DOHH2 (cell line): ENCODE measurements around the gene CDK9.

ENCODE experiments used
- H3F3A ChIP-seq: fragments of 200-600 bp; sonication (generic), shearing (Covaris generic); 2 replicates; pipeline ENCODE4 v1.6.0; 2016; ENCODE audit warnings: antibody characterized with exemption, mild to moderate bottlenecking; ENCODE audit not compliant: control insufficient read depth, insufficient read depth
- H3K27ac ChIP-seq: fragments of 200-600 bp; sonication (generic); 2 replicates; pipeline ENCODE4 v1.5.1; 2014; ENCODE audit warnings: low read depth, mild to moderate bottlenecking, low read length, moderate library complexity
- H3K27me3 ChIP-seq: fragments of 200-600 bp; sonication (generic); 2 replicates; pipeline ENCODE4 v1.6.1; 2014; ENCODE audit warnings: mild to moderate bottlenecking, low read length, mixed read lengths; ENCODE audit not compliant: control insufficient read depth
- H3K36me3 ChIP-seq: fragments of 200-600 bp; sonication (generic); 2 replicates; pipeline ENCODE4 v1.6.1; 2014; ENCODE audit warnings: mild to moderate bottlenecking, low read length, moderate library complexity, mixed read lengths; ENCODE audit not compliant: control insufficient read depth
- H3K4me1 ChIP-seq: fragments of 200-600 bp; sonication (generic); 2 replicates; pipeline ENCODE4 v1.6.1; 2014; ENCODE audit warnings: mild to moderate bottlenecking, low read length, mixed read lengths; ENCODE audit not compliant: control insufficient read depth
- H3K4me2 ChIP-seq: fragments of 200-600 bp; sonication (generic); 2 replicates; pipeline ENCODE4 v1.6.0; 2014; ENCODE audit warnings: mild to moderate bottlenecking, low read length, moderate library complexity
- H3K4me3 ChIP-seq: fragments of 200-600 bp; sonication (generic); 2 replicates; pipeline ENCODE4 v1.5.1; 2014; ENCODE audit warnings: mild to moderate bottlenecking, low read length, mixed read lengths
- H3K79me2 ChIP-seq: fragments of 200-600 bp; sonication (generic); 2 replicates; pipeline ENCODE4 v1.6.1; 2014; ENCODE audit warnings: mild to moderate bottlenecking, low read length, mixed read lengths; ENCODE audit not compliant: control insufficient read depth
- H3K9me2 ChIP-seq: fragments of 200-600 bp; sonication (generic); replicated peaks from 2 replicates; pipeline ENCODE4 v1.6.1; 2014; ENCODE audit warnings: mild to moderate bottlenecking, low read length, mixed read lengths; ENCODE audit not compliant: control insufficient read depth
- H3K9me3 ChIP-seq: fragments of 200-600 bp; sonication (generic); 2 replicates; pipeline ENCODE4 v1.6.1; 2014; ENCODE audit warnings: antibody characterized with exemption, low read length, mixed read lengths; ENCODE audit not compliant: control insufficient read depth, insufficient read depth
- H4K20me1 ChIP-seq: fragments of 200-600 bp; sonication (generic); 2 replicates; pipeline ENCODE4 v1.6.0; 2014; ENCODE audit warnings: low read depth, mild to moderate bottlenecking, antibody characterized with exemption, low read length, moderate library complexity; ENCODE audit not compliant: control insufficient read depth, insufficient read depth
- EZH2phosphoT487 ChIP-seq: fragments of 200-600 bp; sonication (generic); IDR thresholded peaks from 2 replicates; pipeline ENCODE4 v1.6.1; 2017; ENCODE audit warnings: borderline replicate concordance, mild to moderate bottlenecking, antibody characterized with exemption, low read length, moderate library complexity, mixed read lengths
- TF ChIP-seq, protein P1 (sequence below): fragments of 200-600 bp; sonication (generic); IDR thresholded peaks from one replicate; pipeline ENCODE4 v1.5.1; 2014; ENCODE audit warnings: antibody characterized with exemption, mild to moderate bottlenecking, low read depth, low read length; ENCODE audit not compliant: poor library complexity, severe bottlenecking

The CDK9 gene

DNA sequence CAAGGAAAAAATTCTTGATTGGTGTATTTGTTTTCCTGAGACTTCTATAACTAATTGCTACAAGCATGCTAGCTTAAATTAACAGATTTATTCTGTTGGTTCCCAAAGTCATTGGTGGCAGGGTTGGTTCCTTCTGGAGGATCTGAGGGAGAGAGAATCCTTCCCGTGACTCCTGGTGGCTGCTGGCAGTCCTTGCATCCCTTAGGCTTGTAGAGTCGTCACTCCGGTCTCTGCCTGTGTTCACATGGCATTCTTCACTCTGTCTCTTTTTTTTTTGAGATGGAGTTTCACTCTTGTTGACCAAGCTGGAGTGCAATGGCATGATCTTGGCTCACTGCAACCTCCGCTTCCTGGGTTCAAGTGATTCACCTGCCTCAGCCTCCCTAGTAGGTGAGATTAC, 5.3 kb downstream of the CDK9 start:
- no peak overlapping the region for H3K4me3 ChIP-seq
- H3K4me1 ChIP-seq = peaks cover 27% of the 10 kb centered on the region
- no peaks in the 10 kb centered on the region for H3K9me2 ChIP-seq
- TF ChIP-seq, protein P1, sequence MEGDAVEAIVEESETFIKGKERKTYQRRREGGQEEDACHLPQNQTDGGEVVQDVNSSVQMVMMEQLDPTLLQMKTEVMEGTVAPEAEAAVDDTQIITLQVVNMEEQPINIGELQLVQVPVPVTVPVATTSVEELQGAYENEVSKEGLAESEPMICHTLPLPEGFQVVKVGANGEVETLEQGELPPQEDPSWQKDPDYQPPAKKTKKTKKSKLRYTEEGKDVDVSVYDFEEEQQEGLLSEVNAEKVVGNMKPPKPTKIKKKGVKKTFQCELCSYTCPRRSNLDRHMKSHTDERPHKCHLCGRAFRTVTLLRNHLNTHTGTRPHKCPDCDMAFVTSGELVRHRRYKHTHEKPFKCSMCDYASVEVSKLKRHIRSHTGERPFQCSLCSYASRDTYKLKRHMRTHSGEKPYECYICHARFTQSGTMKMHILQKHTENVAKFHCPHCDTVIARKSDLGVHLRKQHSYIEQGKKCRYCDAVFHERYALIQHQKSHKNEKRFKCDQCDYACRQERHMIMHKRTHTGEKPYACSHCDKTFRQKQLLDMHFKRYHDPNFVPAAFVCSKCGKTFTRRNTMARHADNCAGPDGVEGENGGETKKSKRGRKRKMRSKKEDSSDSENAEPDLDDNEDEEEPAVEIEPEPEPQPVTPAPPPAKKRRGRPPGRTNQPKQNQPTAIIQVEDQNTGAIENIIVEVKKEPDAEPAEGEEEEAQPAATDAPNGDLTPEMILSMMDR = no peak
- TF ChIP-seq EZH2phosphoT487 = no peak
- H3K27ac ChIP-seq = no peak overlapping the region
- no peak overlapping the region for H3K4me2 ChIP-seq
- H3F3A ChIP-seq = peaks cover 24% of the 10 kb centered on the region
- peaks cover 44% of the 10 kb centered on the region for H3K79me2 ChIP-seq
- no peaks in the 10 kb centered on the region for H3K9me3 ChIP-seq
- H3K27me3 ChIP-seq = no peaks in the 10 kb centered on the region
- peaks cover 35% of the 10 kb centered on the region for H4K20me1 ChIP-seq
- peaks cover 74% of the 10 kb centered on the region for H3K36me3 ChIP-seq

DNA sequence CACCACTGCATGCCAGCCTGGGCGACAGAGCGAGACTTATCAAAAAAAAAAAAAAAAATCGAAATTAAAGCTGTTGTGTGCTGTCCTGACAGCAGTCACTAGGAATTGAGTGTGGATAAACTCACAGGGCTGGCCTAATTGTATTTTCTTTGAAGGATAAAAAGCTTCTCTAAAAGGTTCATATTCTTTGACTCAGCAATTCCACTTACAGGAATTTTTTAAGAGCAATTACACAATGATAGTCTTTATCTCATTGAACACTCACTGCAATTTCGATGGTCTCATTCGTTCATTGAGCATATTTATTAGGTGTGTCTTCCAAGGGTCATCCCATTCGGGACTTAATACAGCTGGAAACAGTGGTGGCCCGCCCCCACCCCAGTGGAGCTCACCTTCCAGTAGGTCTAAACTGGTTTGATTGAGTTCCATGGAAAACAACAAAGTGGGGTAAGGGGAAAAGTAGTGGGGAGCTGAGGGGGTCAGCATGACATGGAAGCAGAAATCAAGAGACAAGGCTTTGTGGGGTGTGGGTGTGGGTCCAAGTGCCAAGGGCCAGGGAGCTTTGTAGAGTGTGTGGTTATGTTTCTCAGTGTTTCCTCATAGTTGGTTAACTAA, 6.7 kb downstream of the CDK9 start:
- H3K9me2 ChIP-seq = no peaks in the 10 kb centered on the region

DNA sequence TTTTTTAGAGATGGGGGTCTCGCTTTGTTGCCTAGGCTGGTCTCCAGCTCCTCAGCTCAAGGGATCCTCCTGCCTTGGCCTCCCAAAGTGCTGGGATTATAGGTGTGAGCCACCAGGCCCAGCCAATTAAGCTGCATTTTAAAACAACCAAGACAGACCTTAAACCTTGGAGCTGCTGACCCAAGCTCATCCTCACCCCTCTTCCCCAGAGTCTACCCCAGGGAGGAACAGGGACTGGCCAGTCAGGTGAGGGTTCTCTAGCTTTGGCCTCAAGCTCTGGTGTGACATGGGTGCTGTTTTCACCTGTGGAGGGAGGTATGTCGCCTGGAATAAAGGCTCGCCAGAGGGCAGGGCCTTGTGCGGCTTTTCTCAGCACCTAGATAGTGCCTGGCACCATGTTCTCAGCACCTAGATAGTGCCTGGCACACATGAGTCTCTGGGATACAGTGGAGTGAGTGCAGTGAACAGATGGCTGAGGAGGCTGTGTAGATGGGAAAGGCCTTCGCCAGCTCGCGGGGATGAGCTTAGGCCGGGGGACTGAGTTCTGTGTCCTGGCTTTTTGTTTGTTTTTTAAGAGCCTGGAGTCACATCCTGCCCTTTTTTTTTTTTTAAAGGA, 7.4 kb downstream of the CDK9 start:
- peaks cover 54% of the 10 kb centered on the region for H3K36me3 ChIP-seq
- TF ChIP-seq, protein P1 = no peak
- TF ChIP-seq EZH2phosphoT487 = no peak
- peaks cover 20% of the 10 kb centered on the region for H4K20me1 ChIP-seq
- H3K27ac ChIP-seq = 0 out of 2 replicates have a peak overlapping the region, but pooled peaks have one; percentile 0
- peaks cover 23% of the 10 kb centered on the region for H3K79me2 ChIP-seq
- H3K9me3 ChIP-seq = no peaks in the 10 kb centered on the region
- no peak overlapping the region for H3K4me2 ChIP-seq
- no peaks in the 10 kb centered on the region for H3K9me2 ChIP-seq
- peaks cover 39% of the 10 kb centered on the region for H3K4me1 ChIP-seq
- no peak overlapping the region for H3K4me3 ChIP-seq
- peaks cover 42% of the 10 kb centered on the region for H3F3A ChIP-seq
- H3K27me3 ChIP-seq = no peaks in the 10 kb centered on the region

More for the DNA sequence above, 6.7 kb downstream of the CDK9 start:
- Histone ChIP-seq H3K27me3 (no peaks in the 10 kb centered on the region), H3K79me2 (peaks cover 30% of the 10 kb centered on the region), H3K4me2 (no peak overlapping the region), H4K20me1 (peaks cover 27% of the 10 kb centered on the region), H3K4me3 (no peak overlapping the region), H3K27ac (no peak overlapping the region), H3K4me1 (peaks cover 34% of the 10 kb centered on the region), H3F3A (peaks cover 39% of the 10 kb centered on the region), H3K9me3 (no peaks in the 10 kb centered on the region), H3K36me3 (peaks cover 61% of the 10 kb centered on the region)
- TF ChIP-seq, protein P1 = no peak
- no peak for TF ChIP-seq EZH2phosphoT487
